Skeletal muscle cell (primary cell): ENCODE results near the gene GPC4.
"Not testable (repeated sequence)": the region's sequence is repeated elsewhere in the genome, so short reads cannot be mapped to it uniquely, and the experiment has no call there.

Source experiments
- DNase-seq: peaks from one replicate; pipeline ENCODE4 v3.0.0-alpha.2; 2010; ENCODE audit warnings: low read depth
- H3K4me3 ChIP-seq: 2 replicates; pipeline ENCODE4 v1.5.1; 2011; ENCODE audit warnings: low read depth, mild to moderate bottlenecking, control low read depth, low read length, moderate library complexity

The GPC4 gene

GRCh38 chrX:133323431-133323830 lies 91.9 kb downstream of the GPC4 start:
- DNase-seq = no peak
- H3K4me3 ChIP-seq = no peak overlapping the region

DNA sequence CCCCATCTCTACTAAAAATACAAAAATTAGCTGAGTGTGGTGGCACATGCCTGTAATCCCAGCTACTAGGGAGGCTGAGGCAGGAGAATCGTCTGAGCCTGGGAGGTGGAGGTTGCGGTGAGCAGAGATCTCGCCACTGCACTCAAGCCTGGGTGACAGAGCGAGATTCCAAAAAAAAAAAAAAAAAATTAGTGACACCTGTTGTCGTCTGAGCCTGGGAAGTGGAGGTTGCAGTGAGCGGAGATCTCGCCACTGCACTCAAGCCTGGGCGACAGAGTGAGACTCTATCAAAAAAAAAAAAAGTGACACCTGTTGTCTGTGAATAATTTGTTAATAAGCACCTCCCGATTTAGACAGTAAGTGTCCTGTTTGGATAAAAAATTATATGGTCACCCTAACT lies 93.0 kb downstream of the GPC4 start:
- not testable (repeated sequence) for DNase-seq, H3K4me3 ChIP-seq

GRCh38 chrX:133321451-133321850 lies 93.8 kb downstream of the GPC4 start:
- no peak for DNase-seq
- H3K4me3 ChIP-seq = no peak overlapping the region

- no peak overlapping the region for H3K4me3 ChIP-seq
- DNase-seq = no peak
Observed at GRCh38 chrX:133314281-133314680, 101.0 kb downstream of the GPC4 start.

- no peak for DNase-seq
- no peak overlapping the region for H3K4me3 ChIP-seq
Observed at GRCh38 chrX:133308499-133308897, 106.8 kb downstream of the GPC4 start.

DNA sequence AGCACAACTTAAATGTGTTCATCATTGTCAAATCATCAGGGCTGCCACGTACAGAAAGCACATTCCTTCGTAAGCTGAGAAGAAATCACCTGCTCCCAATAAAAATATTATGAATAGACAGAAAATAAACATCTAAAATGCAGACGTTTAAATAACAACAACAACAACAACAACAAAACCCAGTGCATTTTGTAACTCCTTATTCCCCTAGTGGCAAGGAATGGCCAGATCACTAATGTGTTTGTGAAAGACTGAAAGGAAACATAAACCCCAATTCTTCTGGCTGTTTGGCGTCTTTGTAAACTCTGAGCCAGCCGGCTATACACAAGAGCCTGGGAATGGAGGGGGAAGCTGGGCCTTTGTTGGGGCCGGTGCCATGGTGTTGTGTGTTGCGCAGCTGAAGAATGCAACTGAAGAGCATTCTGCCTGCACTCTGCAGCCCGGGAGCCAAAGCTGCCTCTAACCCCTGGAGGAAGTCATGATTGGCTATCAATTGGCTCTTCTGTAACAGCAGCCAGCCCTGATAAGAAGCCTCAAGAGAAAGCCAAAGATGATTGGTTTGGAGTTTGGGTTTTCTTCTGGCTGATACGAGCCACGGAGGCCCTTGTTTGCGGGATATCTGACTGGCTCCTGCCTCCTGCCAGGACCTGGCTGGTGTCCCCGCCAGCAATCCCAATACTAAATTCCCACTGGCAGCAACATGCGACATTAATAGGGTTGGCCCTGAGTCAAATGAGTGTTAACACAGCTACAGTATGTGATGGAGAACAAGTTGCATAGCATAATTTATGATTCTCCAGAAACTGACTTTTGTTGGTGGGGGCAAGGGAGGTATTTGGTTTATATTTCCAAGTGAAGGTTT lies 107.4 kb downstream of the GPC4 start:
- no peak for DNase-seq
- no peak overlapping the region for H3K4me3 ChIP-seq

- no peak overlapping the region for H3K4me3 ChIP-seq
- no peak for DNase-seq
Observed at GRCh38 chrX:133307094-133307493, 108.2 kb downstream of the GPC4 start.

- no peak overlapping the region for H3K4me3 ChIP-seq
- no peak for DNase-seq
Observed at GRCh38 chrX:133306316-133306715, 109.0 kb downstream of the GPC4 start.

GRCh38 chrX:133305348-133305747 lies 109.9 kb downstream of the GPC4 start:
- no peak overlapping the region for H3K4me3 ChIP-seq
- no peak for DNase-seq

GRCh38 chrX:133302775-133303445 lies 112.4 kb downstream of the GPC4 start:
- no peak overlapping the region for H3K4me3 ChIP-seq
- no peak for DNase-seq

- DNase-seq = no peak
- no peak overlapping the region for H3K4me3 ChIP-seq
Observed at GRCh38 chrX:133300591-133300990, 114.7 kb downstream of the GPC4 start.

DNA sequence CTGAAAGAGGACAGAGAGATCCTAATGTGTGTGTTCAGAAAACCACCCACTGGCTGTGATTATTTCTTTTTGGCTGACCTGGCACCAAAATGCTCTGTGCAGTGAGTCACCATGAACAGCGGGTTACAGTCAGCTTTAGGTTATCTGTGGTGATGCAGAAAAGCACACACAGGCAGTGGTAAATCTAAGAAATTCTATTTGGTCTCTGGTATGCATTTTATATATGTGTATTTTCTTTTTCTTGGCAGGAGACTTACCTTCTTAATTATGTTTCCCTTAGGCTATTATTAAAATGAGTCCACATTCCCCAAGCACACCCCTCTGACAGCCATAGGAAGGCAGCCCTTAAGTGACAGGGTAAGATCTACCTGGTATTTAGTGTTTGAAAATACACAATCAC lies 118.0 kb downstream of the GPC4 start:
- no peak overlapping the region for H3K4me3 ChIP-seq
- peak; percentile 26 for DNase-seq

DNA sequence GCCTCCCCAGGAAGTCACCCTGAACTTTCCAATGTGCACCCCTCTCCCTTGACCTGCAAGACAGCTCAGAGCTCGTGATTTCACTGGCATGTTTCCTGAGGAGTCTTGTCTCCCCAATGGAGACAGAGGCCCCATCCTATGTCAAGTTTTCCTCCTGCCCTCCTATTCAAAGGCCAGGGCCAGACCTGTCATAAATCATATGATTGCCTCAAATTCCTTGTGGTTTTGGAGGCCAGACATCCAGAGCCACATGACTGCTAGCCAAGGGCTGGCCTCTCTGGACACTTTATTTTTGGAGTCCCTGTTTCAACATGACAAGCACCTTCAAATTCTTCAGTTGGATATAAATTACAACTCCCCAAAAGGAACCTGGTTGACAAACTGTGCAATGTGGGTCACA lies 121.2 kb downstream of the GPC4 start:
- H3K4me3 ChIP-seq = no peak overlapping the region
- DNase-seq = no peak

DNA sequence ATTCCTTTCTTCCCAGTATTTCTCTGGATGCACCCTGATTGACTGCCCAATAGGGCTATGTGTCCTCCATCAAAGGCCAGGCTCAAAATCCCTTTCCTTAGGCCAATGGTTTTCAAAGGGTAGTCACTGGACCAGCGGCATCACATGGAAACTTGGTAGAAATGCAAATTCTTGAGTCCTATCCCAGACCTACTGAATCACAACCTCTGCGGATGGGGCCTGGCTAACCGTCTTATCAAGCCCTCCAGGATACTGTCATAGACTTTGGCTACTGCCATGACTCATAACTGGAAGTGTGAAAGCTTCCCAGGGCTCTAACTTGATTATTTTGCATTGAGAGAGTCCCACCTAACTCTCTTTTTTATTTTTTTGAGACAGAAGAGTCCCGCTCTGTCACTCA lies 125.2 kb downstream of the GPC4 start:
- H3K4me3 ChIP-seq = no peak overlapping the region
- DNase-seq = no peak

DNA sequence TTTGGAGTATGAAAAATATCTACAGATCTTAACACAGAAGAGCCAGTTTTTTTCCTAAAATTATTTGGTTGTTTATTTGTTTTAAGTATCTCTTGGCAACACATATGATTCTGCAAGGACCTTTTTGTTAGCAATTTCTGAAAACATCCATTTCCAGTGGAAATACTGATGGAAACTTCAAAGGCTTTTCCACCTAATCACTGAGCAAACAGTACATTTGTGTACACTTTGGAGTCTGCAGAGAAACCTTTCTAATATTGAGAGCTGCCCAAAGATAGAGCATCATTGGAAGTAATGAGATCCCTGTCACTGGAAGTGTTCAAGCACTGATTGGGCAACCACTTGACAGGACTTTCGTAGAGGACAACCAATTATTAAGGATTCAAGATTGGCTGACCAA lies 127.4 kb downstream of the GPC4 start:
- H3K4me3 ChIP-seq = no peak overlapping the region
- no peak for DNase-seq

DNA sequence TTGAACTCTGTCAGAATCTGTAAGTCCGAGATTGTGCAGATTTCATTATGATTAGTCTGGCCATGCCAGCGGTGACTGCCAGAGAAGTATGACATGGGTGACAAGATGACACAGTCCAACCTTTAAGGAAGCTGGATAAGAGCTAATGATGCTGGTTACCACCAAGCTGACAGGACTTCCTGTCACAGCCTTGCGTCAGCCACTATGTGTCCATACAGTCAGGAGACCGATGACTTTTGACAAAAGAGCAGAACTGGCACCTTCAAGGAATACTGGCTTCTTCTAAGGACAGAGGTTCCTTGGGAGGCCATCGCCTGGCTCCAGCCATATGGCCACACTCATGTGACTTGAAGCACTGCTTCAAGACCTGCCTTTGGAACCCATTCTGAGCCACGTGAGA lies 129.9 kb downstream of the GPC4 start:
- no peak for DNase-seq
- no peak overlapping the region for H3K4me3 ChIP-seq

DNA sequence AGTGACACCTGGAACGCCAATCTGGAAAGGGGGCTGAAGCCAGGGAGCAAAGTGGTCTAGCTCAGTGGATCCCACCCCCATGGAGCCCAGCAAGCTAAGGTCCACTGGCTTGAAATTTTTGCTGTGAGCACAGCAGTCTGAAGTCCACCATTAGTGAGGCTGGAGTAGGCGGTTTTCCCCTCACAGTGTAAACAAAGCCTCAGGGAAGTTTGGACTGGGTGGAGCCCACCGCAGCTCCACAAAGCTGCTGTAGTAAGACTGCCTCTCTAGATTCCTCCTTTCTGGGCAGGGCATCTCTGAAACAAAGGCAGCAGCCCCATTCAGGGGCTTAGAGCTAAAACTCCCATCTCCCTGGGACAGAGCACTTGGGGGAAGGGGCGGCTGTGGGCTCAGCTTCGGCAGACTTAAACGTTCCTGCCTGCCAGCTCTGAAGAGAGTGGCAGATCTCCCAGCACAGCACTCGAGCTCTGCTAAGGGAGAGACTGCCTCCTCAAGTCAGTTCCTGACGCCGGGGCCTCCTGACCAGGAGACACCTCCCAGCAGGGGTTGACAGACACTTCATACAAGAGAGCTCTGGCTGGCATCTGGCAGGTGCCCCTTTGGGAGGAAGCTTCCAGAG lies 136.1 kb downstream of the GPC4 start:
- not testable (repeated sequence) for H3K4me3 ChIP-seq, DNase-seq

GRCh38 chrX:133273180-133273579 lies 142.1 kb downstream of the GPC4 start:
- H3K4me3 ChIP-seq = no peak overlapping the region
- DNase-seq = no peak

GRCh38 chrX:133269168-133269567 lies 146.1 kb downstream of the GPC4 start:
- no peak for DNase-seq
- H3K4me3 ChIP-seq = no peak overlapping the region

DNA sequence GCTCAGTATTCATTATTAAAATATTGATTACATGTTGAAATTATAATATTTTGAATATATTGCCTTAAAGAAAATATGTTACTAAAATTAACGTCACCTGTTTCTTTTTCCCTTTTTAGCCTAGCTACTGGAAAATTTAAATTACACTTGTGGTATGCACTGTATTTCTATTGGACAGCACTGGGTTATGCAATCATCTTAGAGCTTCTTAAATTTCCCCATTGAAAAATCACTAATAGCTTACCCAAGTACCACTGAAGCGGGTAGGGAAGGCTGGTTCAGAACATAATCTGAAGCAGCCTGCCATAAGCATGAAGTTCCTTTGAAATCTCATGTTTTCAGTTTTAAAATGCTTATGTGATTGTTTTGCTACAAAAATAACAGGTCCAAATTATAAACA lies 147.7 kb downstream of the GPC4 start:
- H3K4me3 ChIP-seq = no peak overlapping the region
- no peak for DNase-seq

DNA sequence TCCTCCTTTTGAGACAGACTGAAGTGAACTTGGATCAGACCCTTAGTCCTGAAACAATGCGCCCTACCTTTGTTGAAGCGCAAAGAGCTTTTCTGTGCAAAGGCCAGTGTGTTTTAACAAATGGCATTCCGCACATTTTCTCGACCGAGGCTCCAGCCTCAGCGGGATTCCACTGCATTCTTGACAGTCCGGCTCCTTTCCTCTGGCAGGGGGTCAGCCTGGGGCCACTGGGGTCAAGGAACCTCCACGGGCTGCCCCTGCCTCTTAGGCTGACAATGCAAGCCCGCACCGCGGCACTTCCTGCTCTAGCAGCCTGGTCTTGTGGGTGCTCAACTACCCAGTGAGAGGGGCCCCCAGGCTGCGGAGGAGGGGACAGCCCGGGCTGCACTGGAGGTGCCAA lies 150.0 kb downstream of the GPC4 start:
- no peak for DNase-seq
- no peak overlapping the region for H3K4me3 ChIP-seq
